Germinal center (tissue), 1 donor: ENCODE measurements around the gene HOXB7.
A peak's percentile ranks its signal among the peaks of the same experiment; 100 is the strongest.

Experiments used
- DNase-seq: peaks from one replicate; pipeline ENCODE4 v3.0.0; 2012; ENCODE audit warnings: mixed read lengths, low spot score

HOXB7 gene

DNA sequence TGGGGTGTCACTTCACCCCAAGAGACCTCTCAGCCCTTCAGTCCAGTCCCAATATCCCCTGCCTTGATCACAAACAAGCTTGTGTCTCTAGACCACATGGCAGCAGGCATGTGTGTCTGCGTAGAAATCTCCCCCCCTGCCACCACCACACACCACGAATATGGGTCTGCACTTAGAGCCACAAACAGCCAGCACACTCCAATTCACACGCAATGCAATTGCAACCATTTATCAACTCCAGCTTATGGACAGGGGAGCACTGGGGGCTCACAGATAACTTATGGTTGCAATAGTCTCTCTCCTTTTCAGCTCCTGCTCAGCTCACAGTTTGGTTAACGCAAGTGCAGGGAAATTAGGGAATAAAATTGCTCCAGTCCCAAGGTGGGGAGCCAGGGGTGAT, 12.8 kb upstream of the HOXB7 start:
- DNase-seq = no peak

DNA sequence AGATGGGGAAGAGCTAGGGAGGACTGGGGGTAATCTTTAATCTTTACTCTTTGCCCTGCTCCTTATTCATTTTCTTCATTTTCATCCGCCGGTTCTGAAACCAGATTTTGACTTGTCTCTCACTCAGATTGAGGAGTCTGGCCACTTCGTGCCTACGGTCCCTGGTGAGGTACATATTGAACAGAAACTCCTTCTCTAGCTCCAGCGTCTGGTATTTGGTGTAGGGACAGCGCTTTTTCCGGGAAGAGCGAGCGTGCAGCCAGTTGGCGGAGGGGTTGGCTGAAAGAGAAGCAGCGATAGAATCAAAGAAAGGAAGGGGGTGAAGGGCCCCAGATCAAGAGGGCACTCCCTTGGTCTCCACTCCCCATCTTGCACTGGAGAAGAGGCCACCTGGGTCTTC, 12.0 kb upstream of the HOXB7 start:
- DNase-seq = no peak

DNA sequence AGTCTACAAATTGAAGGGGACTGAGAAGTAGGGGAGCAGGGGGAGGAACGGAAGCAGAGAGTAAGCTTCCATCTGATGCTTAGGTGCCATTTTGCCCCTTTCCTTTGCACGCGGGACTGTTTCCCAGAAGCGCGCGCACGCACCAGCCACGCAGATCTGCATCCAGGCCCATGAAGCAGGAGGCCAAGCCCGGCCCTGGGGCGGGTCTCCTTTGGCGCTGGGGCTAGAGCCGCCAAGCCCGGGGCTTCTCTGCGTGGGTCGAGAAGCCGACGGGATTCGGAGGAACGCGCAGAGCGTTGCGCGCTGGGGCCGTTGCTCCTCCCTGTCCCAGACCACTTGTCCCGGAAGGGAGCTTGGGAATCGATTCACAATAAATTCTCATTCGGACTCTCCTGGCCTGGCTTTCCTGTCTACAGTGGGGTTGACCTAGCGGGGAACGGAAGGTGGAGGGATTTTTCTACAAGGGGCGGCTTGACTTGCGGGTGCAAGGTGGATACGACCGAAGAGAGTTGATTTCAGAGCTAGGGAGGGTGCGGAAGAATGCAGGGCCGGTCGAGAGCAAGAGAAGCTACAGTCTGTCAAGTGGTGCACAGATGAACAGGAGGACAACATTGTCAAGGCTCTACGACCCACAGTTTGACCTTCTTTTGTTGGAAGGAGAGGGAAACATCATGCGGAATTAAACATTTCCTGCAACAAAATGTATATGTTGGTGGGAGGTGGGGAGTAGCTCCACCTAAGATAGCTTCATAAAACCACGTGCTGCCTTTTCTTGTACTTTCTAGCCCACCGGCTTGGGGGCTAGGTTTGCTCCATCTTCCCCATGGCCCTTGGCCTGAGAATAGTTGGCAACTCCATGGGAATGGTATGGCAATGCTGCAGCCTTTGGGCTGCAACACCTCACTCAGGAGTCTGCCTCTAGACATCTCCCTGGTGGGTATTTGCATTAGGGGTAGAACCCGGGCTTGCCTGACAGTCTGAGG, 10.9 kb upstream of the HOXB7 start:
- DNase-seq = no peak

DNA sequence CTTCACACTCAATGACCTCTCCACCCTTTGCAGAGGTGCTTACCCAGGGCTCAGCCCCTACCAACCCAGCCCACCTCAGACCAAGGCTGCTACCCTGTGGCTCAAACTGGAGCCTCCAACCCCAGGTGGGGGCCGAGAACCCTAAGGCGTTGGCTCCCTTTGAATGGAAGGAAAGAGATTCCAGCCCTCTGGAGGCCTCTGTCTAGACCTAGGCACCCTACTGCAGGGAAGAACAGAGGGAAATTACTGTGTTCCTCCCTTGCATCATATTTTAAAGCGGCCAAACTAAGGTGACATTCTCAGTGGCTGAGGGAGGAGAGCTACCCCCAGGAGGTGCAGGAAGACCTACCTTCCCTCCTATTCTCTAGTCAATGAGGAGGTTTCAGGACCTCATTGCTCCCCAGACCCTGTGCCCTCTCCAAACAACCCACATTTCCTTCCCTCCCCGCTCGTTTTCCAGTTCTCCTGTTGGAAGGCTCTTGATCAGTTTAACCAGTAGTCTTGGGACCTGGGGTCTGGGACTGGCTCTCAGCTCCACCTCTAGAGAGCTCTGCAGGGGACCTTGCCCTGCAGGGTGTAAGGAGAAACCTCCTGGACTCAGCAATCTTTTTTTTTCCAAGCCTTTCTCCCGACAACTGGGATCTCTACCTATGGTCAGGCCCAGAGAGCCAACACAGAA, 9.8 kb upstream of the HOXB7 start:
- DNase-seq = no peak

- no peak for DNase-seq
Measured at GRCh38 chr17:48619826-48620449, 9.1 kb upstream of the HOXB7 start.

DNA sequence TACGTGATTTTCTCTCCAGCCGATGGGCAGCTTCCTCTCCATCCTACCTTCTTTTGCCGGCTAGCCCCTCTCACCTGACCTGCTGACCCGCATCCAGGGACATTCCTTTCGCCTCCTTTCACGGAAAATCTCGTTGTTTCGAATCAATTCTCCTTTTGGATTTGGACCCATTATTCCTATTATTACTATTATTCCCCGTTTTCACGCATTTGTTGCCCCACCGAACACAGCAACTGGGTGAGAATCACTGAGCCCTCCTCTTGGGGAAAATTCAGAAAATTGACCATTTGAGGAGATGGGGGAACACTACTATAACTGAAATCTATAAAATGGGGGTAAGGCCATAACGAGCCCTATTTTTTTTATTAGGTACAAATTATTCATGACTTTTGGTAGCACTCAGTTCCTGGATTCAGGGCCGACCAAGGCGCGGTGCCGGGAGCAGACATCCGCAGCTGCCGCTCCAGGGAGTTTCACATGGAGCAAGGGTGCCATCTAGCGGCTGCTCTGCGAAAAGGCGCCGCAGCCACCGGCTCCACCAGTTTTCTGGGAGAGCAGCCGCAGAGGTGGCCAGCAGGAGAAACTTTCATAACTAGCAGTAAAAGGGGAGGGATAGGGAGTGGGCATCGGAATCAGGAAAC, 7.6 kb upstream of the HOXB7 start:
- DNase-seq = peak; percentile 88

DNA sequence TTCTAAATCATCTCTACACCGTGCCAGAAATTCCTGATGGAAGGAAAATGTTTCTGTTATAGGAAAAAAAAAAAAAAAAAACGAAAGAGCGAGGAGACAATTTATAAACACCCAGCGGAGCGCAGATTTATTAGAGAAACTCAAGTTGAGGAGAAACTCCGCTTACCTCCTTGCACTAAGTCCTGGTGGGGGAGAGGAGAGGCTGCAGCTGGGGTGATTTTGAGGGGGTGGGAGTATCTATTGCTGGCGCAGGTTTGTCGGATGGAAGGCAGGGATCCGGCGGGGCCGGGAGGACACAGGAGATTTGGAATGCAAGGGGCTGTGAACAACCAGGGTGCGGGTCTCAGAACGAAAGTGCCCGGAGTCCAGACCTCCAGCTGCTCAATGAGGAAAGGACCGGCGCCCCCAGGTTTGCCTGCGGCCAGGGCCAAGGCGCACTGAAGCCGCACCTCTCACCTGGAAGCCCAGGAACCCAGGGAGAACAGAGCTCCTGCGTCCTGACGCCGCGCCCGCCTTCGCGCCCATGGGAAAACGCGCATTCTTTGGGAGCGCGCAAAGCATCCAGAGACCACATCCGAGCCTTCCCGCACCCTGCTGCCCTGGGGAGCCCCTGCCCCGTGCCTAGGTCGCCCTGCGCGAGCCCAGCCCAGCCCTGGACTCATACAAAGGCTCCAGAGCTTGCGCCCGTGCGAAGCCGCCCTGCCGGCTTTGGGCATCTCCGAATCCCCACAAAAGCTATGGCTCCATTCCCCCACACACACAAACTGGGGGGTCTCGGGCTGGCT, 6.8 kb upstream of the HOXB7 start:
- no peak for DNase-seq

GRCh38 chr17:48616717-48617470, 6.1 kb upstream of the HOXB7 start:
- DNase-seq = no peak

GRCh38 chr17:48615963-48616716, 5.3 kb upstream of the HOXB7 start:
- no peak for DNase-seq

- DNase-seq = no peak
Measured at GRCh38 chr17:48615047-48615962, 4.5 kb upstream of the HOXB7 start, which contains the start of gene HOXB8. Gene HOXB8 (minus strand): TSS chr17:48615292. CDS start chr17:48614704, 588 bp downstream.

DNA sequence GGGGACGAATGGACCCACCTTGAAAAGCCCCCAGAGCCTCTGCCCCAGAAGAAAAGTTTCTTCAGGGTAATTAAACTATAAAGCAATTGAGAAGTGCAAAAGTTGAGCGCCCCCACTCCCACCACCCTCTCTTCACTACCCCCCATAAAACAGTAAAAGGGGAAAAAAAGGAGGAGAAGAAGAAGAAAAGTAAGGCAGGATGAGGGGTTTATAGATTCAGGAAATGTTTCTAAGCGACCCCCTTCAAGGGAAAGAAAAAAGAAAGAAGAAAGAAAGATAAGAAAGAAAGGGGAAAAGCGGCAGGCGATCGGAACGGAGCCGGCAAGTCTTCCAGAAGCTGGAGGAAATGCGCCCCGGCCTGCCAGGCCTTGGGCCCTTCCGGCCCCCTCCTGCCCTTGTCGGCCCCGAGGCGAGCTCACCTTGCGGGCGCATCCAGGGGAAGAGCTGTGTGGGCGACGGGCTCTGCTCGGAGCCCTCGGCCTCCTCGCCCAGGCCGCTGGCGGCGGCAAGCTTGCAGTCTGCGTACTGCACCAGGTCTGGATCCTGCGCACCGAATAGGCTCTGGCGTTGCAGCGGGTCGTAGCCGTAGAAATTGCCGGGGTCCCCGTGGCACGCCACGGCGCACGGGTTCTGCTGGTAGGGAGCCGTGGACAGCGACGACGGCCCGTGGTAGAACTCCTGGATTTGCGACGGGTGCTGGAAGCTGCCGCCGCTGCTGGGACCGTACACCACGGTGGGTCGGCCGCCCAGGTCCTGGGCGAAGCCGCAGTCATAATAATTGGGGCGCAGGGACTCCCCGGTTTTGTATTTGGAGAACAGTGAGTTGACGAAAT, 3.3 kb upstream of the HOXB7 start:
- DNase-seq = no peak

GRCh38 chr17:48612854-48613691, 2.3 kb upstream of the HOXB7 start:
- DNase-seq = peak; percentile 70

GRCh38 chr17:48612456-48612853, 1.6 kb upstream of the HOXB7 start:
- DNase-seq = no peak

DNA sequence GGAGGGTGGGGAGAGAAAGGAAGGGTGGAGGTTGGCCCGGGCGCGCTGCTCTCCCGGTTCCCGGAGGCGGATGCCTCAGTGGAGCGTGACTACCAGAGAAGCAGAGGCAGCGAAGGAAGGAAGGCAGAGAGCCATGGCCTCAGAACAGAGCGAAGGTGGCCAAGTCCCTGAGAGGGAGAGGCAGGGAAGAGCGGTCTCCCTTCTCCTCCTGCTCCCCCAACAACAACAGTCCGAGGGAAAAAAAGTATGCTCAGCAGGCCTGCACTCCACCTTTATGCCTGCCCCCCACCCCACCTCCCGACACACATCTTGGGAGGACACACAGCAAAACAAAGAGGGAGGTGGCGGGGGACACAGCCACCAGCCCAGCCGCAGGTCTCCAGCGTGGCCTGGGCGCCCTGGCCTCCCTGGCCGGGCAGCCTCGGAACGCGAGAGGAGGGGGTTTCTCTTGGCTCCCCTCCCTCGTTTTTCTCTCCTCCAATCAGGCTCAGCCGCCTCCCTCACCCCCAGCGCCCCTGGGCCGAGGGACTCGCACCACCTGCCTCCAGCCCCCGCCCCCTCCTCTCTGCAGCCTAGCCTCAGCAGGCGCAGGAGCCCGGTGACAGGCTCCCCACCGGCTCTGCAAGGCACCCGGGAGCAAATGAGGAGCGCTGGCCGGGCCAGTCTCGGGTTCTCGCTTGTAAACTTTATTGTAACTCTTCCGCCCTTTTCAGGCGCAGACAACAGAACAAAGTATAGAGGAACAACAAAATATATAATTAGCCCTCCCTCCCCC, 1.1 kb upstream of the HOXB7 start:
- DNase-seq = no peak

GRCh38 chr17:48611213-48611612, 396 bp upstream of the HOXB7 start:
- DNase-seq = peak; percentile 48

GRCh38 chr17:48609759-48610281, 997 bp downstream of the HOXB7 start:
- DNase-seq = no peak
